Fibroblast of lung (primary cell): ENCODE results near the gene SLK. TPM values are rescaled to one million over a fixed set of nuclear protein-coding genes. Genes with fewer than 3 reads are reported as not detected.
A peak's percentile ranks its signal among the peaks of the same experiment; 100 is the strongest.

Experiments used
- DNase-seq, 2 donors: peaks; one replicate each; pipeline versions ENCODE4 v3.0.0 to v3.0.0-alpha.2; 2010; ENCODE audit warnings: low read depth in 2 of 2
- H2AFZ ChIP-seq: 2 replicates; pipeline ENCODE4 v1.5.1; 2012; ENCODE audit warnings: low read length, control low read depth, inconsistent platforms
- H3K27ac ChIP-seq: 2 replicates; pipeline ENCODE4 v1.5.1; 2011; ENCODE audit warnings: low read length, control low read depth; ENCODE audit not compliant: insufficient read depth
- H3K27me3 ChIP-seq: 2 replicates; pipeline ENCODE4 v1.5.1; 2011; ENCODE audit warnings: mild to moderate bottlenecking, low read length; ENCODE audit not compliant: control insufficient read depth, insufficient read depth
- H3K36me3 ChIP-seq: 2 replicates; pipeline ENCODE4 v1.5.1; 2011; ENCODE audit warnings: low read length; ENCODE audit not compliant: control insufficient read depth, insufficient read depth
- H3K4me1 ChIP-seq: 2 replicates; pipeline ENCODE4 v1.5.1; 2011; ENCODE audit warnings: low read length; ENCODE audit not compliant: control insufficient read depth, insufficient read depth; ENCODE audit errors: extremely low read depth
- H3K4me2 ChIP-seq: 2 replicates; pipeline ENCODE4 v1.5.1; 2011; ENCODE audit warnings: low read length, control low read depth; ENCODE audit not compliant: insufficient read depth; ENCODE audit errors: extremely low read depth
- H3K4me3 ChIP-seq, 4 experiments: fragments of 200-600 bp in 1 of 4; sonication (generic) in 1 of 4; replicated peaks in 1 of 4; 2 replicates each; pipeline ENCODE4 v1.5.1; 2011 to 2016; ENCODE audit warnings: low read length in 4 of 4, low read depth in 3 of 4, mild to moderate bottlenecking in 3 of 4, control low read depth in 2 of 4, inconsistent platforms in 1 of 4, mixed read lengths in 1 of 4; ENCODE audit not compliant: insufficient read depth in 1 of 4; ENCODE audit errors: control extremely low read depth in 1 of 4
- H3K79me2 ChIP-seq: 2 replicates; pipeline ENCODE4 v1.5.1; 2012; ENCODE audit warnings: mild to moderate bottlenecking, low read length, inconsistent platforms; ENCODE audit not compliant: control insufficient read depth, insufficient read depth
- H3K9ac ChIP-seq: 2 replicates; pipeline ENCODE4 v1.5.1; 2011; ENCODE audit warnings: mild to moderate bottlenecking, low read length, control low read depth; ENCODE audit not compliant: insufficient read depth
- H3K9me3 ChIP-seq: 2 replicates; pipeline ENCODE4 v1.5.1; 2012; ENCODE audit warnings: low read depth, low read length; ENCODE audit not compliant: control insufficient read depth, insufficient read depth
- H4K20me1 ChIP-seq: 2 replicates; pipeline ENCODE4 v1.5.1; 2011; ENCODE audit warnings: low read length; ENCODE audit not compliant: control insufficient read depth, insufficient read depth; ENCODE audit errors: extremely low read depth
- CTCF ChIP-seq, 2 donors: IDR thresholded peaks in 1 of 2; conservative IDR thresholded peaks in 1 of 2; 1 replicate in 1 of 2; 2 replicates in 1 of 2; pipeline ENCODE4 v1.5.1; 2011 to 2012; ENCODE audit warnings: low read length in 2 of 2, control low read depth in 1 of 2, inconsistent platforms in 1 of 2, low read depth in 1 of 2, mild to moderate bottlenecking in 1 of 2
- EZH2 ChIP-seq: IDR thresholded peaks from 2 replicates; pipeline ENCODE4 v1.5.1; 2012; ENCODE audit warnings: low read length, control low read depth, mild to moderate bottlenecking; ENCODE audit errors: missing control alignments
- polyA plus RNA-seq, 2 donors: library from polyadenylated mRNA; depleted of rRNA in 1 of 2; stranded (reverse) in 1 of 2; unstranded in 1 of 2; fragments of >200 nt; gene quantifications; 2 replicates each; pipeline ENCODE4 v1.2.1, GENCODE V29; 2011 to 2012; ENCODE audit warnings: missing spikeins in 1 of 2
- total RNA-seq: library from RNA; depleted of rRNA; stranded (reverse); fragments of >200 nt; gene quantifications from 2 replicates; pipeline ENCODE4 v1.2.1, GENCODE V29; 2014

Gene SLK
- total and polyA plus RNA-seq, 2 donors (not counting 1 experiment from before 2014, with no cell fraction given), result 18.2 to 63.1 TPM

GRCh38 chr10:103977204-103977603 is 10.3 kb downstream of the SLK start:
- Histone ChIP-seq H3K9me3 (no peaks in the 10 kb centered on the region), H4K20me1 (no peaks in the 10 kb centered on the region), H3K4me1 (no peaks in the 10 kb centered on the region), H3K4me3 (no peak overlapping the region), H3K9ac (no peak overlapping the region), H3K79me2 (peaks cover 73% of the 10 kb centered on the region), H3K27ac (no peak overlapping the region), H3K4me2 (no peak overlapping the region), H2AFZ (no peak overlapping the region), H3K36me3 (no peaks in the 10 kb centered on the region), H3K27me3 (no peaks in the 10 kb centered on the region)
- DNase-seq, result no peak
- no peak for TF ChIP-seq CTCF (conservative IDR thresholded peaks at IDR 0.05 in 1 of 2, IDR thresholded peaks at IDR 0.05 in 1 of 2; ENCODE audit: low read depth in 1 of 2, low read length in 2 of 2)
- no peak for TF ChIP-seq EZH2

- no peaks in the 10 kb centered on the region for H3K36me3 ChIP-seq
- H3K79me2 ChIP-seq, result peaks cover 82% of the 10 kb centered on the region
- H2AFZ ChIP-seq, result no peak overlapping the region
- peaks cover 4% of the 10 kb centered on the region for H3K4me1 ChIP-seq
- H3K27ac ChIP-seq, result no peak overlapping the region
- no peaks in the 10 kb centered on the region for H3K9me3 ChIP-seq
- H3K27me3 ChIP-seq, result no peaks in the 10 kb centered on the region
- no peak overlapping the region for H3K9ac ChIP-seq
- no peak overlapping the region for H3K4me3 ChIP-seq
- H4K20me1 ChIP-seq, result no peaks in the 10 kb centered on the region
- DNase-seq, result no peak
- H3K4me2 ChIP-seq, result no peak overlapping the region
- TF ChIP-seq CTCF (conservative IDR thresholded peaks at IDR 0.05 in 1 of 2, IDR thresholded peaks at IDR 0.05 in 1 of 2; ENCODE audit: low read depth in 1 of 2, low read length in 2 of 2), result no peak
- TF ChIP-seq EZH2, result no peak
These were observed 12.6 kb downstream of the SLK start for GRCh38 chr10:103979530-103979929.

GRCh38 chr10:103980288-103980906 is 13.5 kb downstream of the SLK start:
- H3K27ac ChIP-seq, result no peak overlapping the region
- H3K4me3 ChIP-seq, result no peak overlapping the region
- H3K4me1 ChIP-seq, result peaks cover 4% of the 10 kb centered on the region
- no peaks in the 10 kb centered on the region for H3K9me3 ChIP-seq
- TF ChIP-seq EZH2, result no peak
- no peak for TF ChIP-seq CTCF (conservative IDR thresholded peaks at IDR 0.05 in 1 of 2, IDR thresholded peaks at IDR 0.05 in 1 of 2; ENCODE audit: low read depth in 1 of 2, low read length in 2 of 2)
- peaks cover 82% of the 10 kb centered on the region for H3K79me2 ChIP-seq
- no peak overlapping the region for H2AFZ ChIP-seq
- DNase-seq, result peak in 1 of 2 donors; percentile 16
- no peaks in the 10 kb centered on the region for H3K36me3 ChIP-seq
- peak overlapping the region; percentile 4 for H3K4me2 ChIP-seq
- H4K20me1 ChIP-seq, result no peaks in the 10 kb centered on the region
- no peaks in the 10 kb centered on the region for H3K27me3 ChIP-seq
- H3K9ac ChIP-seq, result no peak overlapping the region
